WERI-Rb-1 (cell line): ENCODE results near the gene GGPS1.
A peak's percentile ranks its signal among the peaks of the same experiment; 100 is the strongest.
"Not testable (repeated sequence)": the region's sequence is repeated elsewhere in the genome, so short reads cannot be mapped to it uniquely, and the experiment has no call there.

Source experiments
- DNase-seq: peaks from one replicate; pipeline ENCODE4 v3.0.0-alpha.2; 2020
- H3K27ac ChIP-seq: fragments of 250-450 bp; sonication (Bioruptor Pico); 2 replicates; pipeline ENCODE4 v1.5.1; 2020; ENCODE audit warnings: mild to moderate bottlenecking, moderate library complexity
- H3K27me3 ChIP-seq: fragments of 250-450 bp; sonication (Bioruptor Pico); 2 replicates; pipeline ENCODE4 v1.5.1; 2021; ENCODE audit warnings: mild to moderate bottlenecking, low read depth, moderate library complexity; ENCODE audit not compliant: insufficient read depth, severe bottlenecking
- H3K36me3 ChIP-seq: fragments of 250-450 bp; sonication (Bioruptor Pico); 2 replicates; pipeline ENCODE4 v1.5.1; 2020; ENCODE audit warnings: mild to moderate bottlenecking, moderate library complexity
- H3K4me3 ChIP-seq: 2 replicates; pipeline ENCODE4 v1.5.1; 2011; ENCODE audit warnings: low read depth, mild to moderate bottlenecking, control low read depth, low read length
- H3K9me3 ChIP-seq: fragments of 250-450 bp; sonication (Bioruptor Pico); 2 replicates; pipeline ENCODE4 v1.5.1; 2021; ENCODE audit warnings: mild to moderate bottlenecking, moderate library complexity; ENCODE audit not compliant: severe bottlenecking
- CTCF ChIP-seq: IDR thresholded peaks from 2 replicates; pipeline ENCODE4 v1.5.1; 2011; ENCODE audit warnings: low read depth, mild to moderate bottlenecking, control low read depth, inconsistent platforms, low read length

GGPS1 gene

DNA sequence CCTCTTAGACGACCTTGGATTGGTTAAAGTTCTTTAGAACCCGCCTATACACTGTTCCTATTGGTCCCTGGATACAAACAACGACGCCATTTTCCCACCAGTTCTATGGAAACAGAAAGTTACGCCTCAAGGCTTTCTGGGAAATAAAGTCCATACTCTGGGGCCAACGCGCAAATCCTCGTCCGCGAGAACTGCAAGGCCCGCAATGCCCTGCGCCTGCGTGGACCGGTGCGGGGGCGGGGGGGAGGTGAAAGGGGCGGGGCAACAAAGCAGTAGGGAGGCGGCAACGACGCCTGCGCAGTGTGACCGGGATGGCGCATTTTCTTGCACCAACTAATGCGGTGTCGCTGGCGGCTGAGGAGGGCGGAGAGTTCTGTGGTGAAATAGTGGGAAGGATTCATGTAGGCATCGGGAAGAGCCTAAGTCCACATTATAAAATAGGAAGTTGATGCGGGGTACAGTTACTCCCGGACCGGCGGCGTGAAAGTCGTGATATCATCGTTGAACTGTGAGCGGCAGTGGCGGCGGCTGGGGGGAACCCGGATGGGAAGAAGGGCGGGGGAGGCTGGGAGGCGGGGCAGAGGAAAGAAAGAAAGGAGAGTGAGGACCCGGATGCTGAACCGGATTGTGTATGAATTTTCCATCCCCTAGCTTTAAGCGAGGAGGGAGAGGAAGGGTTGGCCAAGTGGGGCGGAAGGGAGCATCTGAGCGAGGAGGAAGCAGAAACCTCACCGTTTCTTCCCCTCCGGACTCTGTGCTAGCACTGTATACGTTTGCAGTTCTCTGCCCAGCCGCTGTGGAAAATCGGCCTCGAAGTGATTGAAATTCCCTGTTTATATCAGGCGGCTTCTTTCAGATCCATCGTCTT, at the start of gene GGPS1:
Gene GGPS1 (plus strand): TSS at position 300 of the 868 bp plus-strand sequence. CDS start 6,695 bp downstream, outside the sequence.
- H3K36me3 ChIP-seq = peaks cover 60% of the 10 kb centered on the region

DNA sequence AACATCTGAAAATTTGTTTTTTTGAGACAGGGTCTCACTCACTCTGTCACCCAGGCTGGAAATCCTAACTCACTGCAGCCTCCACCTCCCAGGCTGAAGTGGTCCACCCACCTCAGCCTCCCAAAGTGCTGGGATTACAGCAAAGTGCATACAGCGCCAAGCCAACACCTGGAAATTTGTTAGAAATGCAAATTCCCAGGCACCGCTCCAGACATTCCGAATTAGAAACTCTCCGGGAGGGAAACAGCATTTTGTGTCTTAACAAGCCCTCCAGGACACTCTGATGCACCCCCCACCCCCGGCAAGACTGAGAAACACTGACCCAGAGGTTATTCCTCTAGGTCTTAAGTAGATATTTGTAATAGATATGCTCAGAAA, 49.5 kb upstream of the GGPS1 start:
- no peak for DNase-seq
- no peaks in the 10 kb centered on the region for H3K9me3 ChIP-seq
- H3K4me3 ChIP-seq = no peak overlapping the region
- H3K27me3 ChIP-seq = no peaks in the 10 kb centered on the region
- H3K27ac ChIP-seq = no peak overlapping the region
- no peaks in the 10 kb centered on the region for H3K36me3 ChIP-seq
- TF ChIP-seq CTCF = no peak

More for the DNA sequence above, at the start of gene GGPS1:
- peak; percentile 25; the same call in 1 of the 2 replicates for TF ChIP-seq CTCF
- peak within 1 kb of the TSS; percentile 95 for H3K4me3 ChIP-seq
- no peaks in the 10 kb centered on the region for H3K27me3 ChIP-seq
- peak within 1 kb of the TSS; percentile 98 for H3K27ac ChIP-seq
- H3K9me3 ChIP-seq = no peaks in the 10 kb centered on the region
- peak; percentile 100 for DNase-seq

GRCh38 chr1:235279694-235280093, 48.7 kb upstream of the GGPS1 start:
- Histone ChIP-seq H3K4me3 (no peak overlapping the region), H3K27me3 (no peaks in the 10 kb centered on the region), H3K27ac (no peak overlapping the region), H3K36me3 (no peaks in the 10 kb centered on the region), H3K9me3 (no peaks in the 10 kb centered on the region)
- TF ChIP-seq CTCF = no peak
- no peak for DNase-seq

DNA sequence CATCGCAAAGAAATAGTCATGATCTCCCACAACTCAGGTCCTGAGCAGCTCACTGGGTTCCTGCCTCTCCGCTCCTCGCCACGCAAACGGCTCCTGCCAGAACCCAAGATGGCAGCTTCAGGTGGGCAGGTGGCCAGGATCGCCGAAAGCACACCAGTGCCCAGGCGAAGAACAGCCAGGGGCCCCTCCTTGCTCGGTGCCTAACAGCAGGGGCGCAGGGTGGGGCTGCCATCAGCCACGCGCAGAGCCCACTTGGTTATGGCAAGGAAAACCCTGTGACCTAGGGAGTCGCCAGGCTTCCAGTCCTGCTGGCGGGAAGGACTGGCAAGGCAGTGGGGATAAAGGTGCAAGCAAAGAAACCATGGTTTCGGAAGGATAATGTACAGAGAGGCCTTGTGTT, 47.9 kb upstream of the GGPS1 start:
- no peak overlapping the region for H3K27ac ChIP-seq
- no peak overlapping the region for H3K4me3 ChIP-seq
- H3K36me3 ChIP-seq = no peaks in the 10 kb centered on the region
- no peak for DNase-seq
- no peaks in the 10 kb centered on the region for H3K27me3 ChIP-seq
- H3K9me3 ChIP-seq = no peaks in the 10 kb centered on the region
- TF ChIP-seq CTCF = no peak

DNA sequence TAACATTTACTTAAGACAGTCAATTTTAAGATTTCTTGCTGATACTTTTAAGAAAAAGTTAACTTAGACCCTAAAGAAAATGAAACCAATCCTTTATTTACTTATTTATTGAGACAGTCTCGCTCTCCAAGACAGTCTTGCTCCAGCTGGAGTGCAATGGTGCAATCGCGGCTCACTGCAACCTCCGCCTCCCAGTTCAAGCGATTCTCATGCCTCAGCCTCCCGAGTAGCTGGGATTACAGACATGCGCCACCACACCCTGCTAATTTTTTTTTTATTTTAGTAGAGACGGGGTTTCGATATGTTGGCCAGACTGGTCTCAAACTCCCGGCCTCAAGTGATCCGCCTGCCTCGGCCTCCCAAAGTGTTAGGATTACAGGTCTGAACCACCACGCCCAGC, 44.7 kb upstream of the GGPS1 start:
- H3K36me3 ChIP-seq, H3K27me3 ChIP-seq, DNase-seq, H3K4me3 ChIP-seq, H3K27ac ChIP-seq, H3K9me3 ChIP-seq: not testable (repeated sequence)

- Histone ChIP-seq H3K9me3 (no peaks in the 10 kb centered on the region), H3K27ac (no peak overlapping the region), H3K4me3 (no peak overlapping the region), H3K27me3 (no peaks in the 10 kb centered on the region), H3K36me3 (no peaks in the 10 kb centered on the region)
- TF ChIP-seq CTCF = no peak
- DNase-seq = no peak
Measured at GRCh38 chr1:235284231-235284769, 44.1 kb upstream of the GGPS1 start.
